Gastroesophageal sphincter (tissue), 4 donors: Measurements from ENCODE around the gene MARCHF11. TPM values are rescaled to one million over a fixed set of nuclear protein-coding genes. Genes with fewer than 3 reads are reported as not detected.

Source experiments
- ATAC-seq: fragments of 150-250 bp; one replicate; pipeline ENCODE4 v1.9.1; 2016; ENCODE audit warnings: mild to moderate bottlenecking, moderate library complexity
- H3K27ac ChIP-seq, 4 donors: fragments of 200-600 bp; sonication (generic) in 3 of 4; 1 replicate in 3 of 4; 2 replicates in 1 of 4; pipeline ENCODE4 v1.5.1; 2016 to 2019
- H3K27me3 ChIP-seq: fragments of 200-600 bp; sonication (generic); one replicate; pipeline ENCODE4 v1.5.1; 2019
- H3K36me3 ChIP-seq, 2 donors: fragments of 200-600 bp; sonication (generic); one replicate each; pipeline ENCODE4 v1.5.1; 2019; ENCODE audit warnings: control low read depth in 1 of 2
- H3K4me1 ChIP-seq, 3 donors: fragments of 200-600 bp; sonication (generic); 1 replicate in 2 of 3; 2 replicates in 1 of 3; pipeline ENCODE4 v1.5.1; 2016 to 2019; ENCODE audit warnings: control low read depth in 2 of 3
- H3K4me3 ChIP-seq, 2 donors: fragments of 200-600 bp; sonication (generic); one replicate each; pipeline ENCODE4 v1.5.1; 2019; ENCODE audit warnings: mild to moderate bottlenecking in 1 of 2, moderate library complexity in 1 of 2
- H3K9me3 ChIP-seq, 3 donors: fragments of 200-600 bp; sonication (generic); one replicate each; pipeline ENCODE4 v1.5.1; 2017 to 2019; ENCODE audit warnings: control low read depth in 2 of 3
- CTCF ChIP-seq, 4 experiments: fragments of 200-600 bp in 2 of 4; fragments of 450-650 bp in 2 of 4; sonication (generic) in 1 of 4; IDR thresholded peaks; one replicate each; pipeline ENCODE4 v1.5.1; 2017 to 2019; ENCODE audit warnings: antibody characterized with exemption in 4 of 4, mild to moderate bottlenecking in 2 of 4, moderate library complexity in 2 of 4
- EP300 ChIP-seq: sonication (generic); formaldehyde crosslinking; IDR thresholded peaks from one replicate; pipeline ENCODE4 v1.6.1; 2017; ENCODE audit warnings: antibody characterized with exemption, mild to moderate bottlenecking
- POLR2A ChIP-seq, 2 donors: fragments of 450-650 bp; IDR thresholded peaks; one replicate each; pipeline ENCODE4 v1.6.1; 2017; ENCODE audit warnings: antibody characterized with exemption in 2 of 2, mild to moderate bottlenecking in 2 of 2, moderate library complexity in 1 of 2
- POLR2AphosphoS5 ChIP-seq: sonication (generic); formaldehyde crosslinking; IDR thresholded peaks from one replicate; pipeline ENCODE4 v1.6.1; 2017; ENCODE audit warnings: antibody characterized with exemption
- WGBS, 2 donors: methylation state at CpG; one replicate each; pipeline ENCODE4 v1.1.5; 2018; ENCODE audit warnings: low coverage in 1 of 2; 5-methylcytosine and 5-hydroxymethylcytosine counted together
- total RNA-seq, 4 donors: library from RNA; depleted of rRNA; stranded (reverse); fragments of >200 nt; gene quantifications; one replicate each; pipeline ENCODE4 v1.1.0, GENCODE V29; 2016

The MARCHF11 gene
- total RNA-seq, 4 donors from 2014 or later: not detected

- no peak for ATAC-seq
- WGBS, 2 donors: 69 to 70% methylated on average over 4 of the region's 5 CpGs
- no peaks in the 10 kb centered on the region for H3K36me3 ChIP-seq
- no peaks in the 10 kb centered on the region for H3K4me1 ChIP-seq
- H3K4me3 ChIP-seq: no peak overlapping the region
- no peaks in the 10 kb centered on the region for H3K9me3 ChIP-seq
- TF ChIP-seq CTCF (IDR thresholded peaks at IDR 0.05) (no peak), POLR2AphosphoS5 (no peak), EP300 (no peak), POLR2A (IDR thresholded peaks at IDR 0.05) (no peak)
- no peak overlapping the region for H3K27ac ChIP-seq
- H3K27me3 ChIP-seq: peaks cover 10% of the 10 kb centered on the region
These were observed 47.7 kb downstream of the MARCHF11 start for GRCh38 chr5:16131878-16132277.

- no peak overlapping the region for H3K27ac ChIP-seq
- H3K36me3 ChIP-seq: no peaks in the 10 kb centered on the region
- no peaks in the 10 kb centered on the region for H3K4me1 ChIP-seq
- no peak for ATAC-seq
- 51 to 59% methylated on average over 5 of the region's 5 CpGs for WGBS, 2 donors
- no peak overlapping the region for H3K4me3 ChIP-seq
- no peaks in the 10 kb centered on the region for H3K9me3 ChIP-seq
- TF ChIP-seq POLR2AphosphoS5: no peak
- TF ChIP-seq CTCF (IDR thresholded peaks at IDR 0.05): no peak
- no peak for TF ChIP-seq EP300
- no peak for TF ChIP-seq POLR2A (IDR thresholded peaks at IDR 0.05)
- peaks cover 10% of the 10 kb centered on the region for H3K27me3 ChIP-seq
These were observed 50.6 kb downstream of the MARCHF11 start for GRCh38 chr5:16128944-16129343.

- no peak overlapping the region for H3K27ac ChIP-seq
- no peak for ATAC-seq
- H3K36me3 ChIP-seq: no peaks in the 10 kb centered on the region
- 59 to 83% methylated on average over 1 to 3 of the region's 4 CpGs for WGBS, 2 donors
- no peaks in the 10 kb centered on the region for H3K4me1 ChIP-seq
- H3K4me3 ChIP-seq: no peak overlapping the region
- TF ChIP-seq EP300: no peak
- peaks cover 10% of the 10 kb centered on the region for H3K27me3 ChIP-seq
- peaks cover 0 to 1% (median 0%) of the 10 kb centered on the region in 3 donors for H3K9me3 ChIP-seq
These were observed 51.6 kb downstream of the MARCHF11 start for GRCh38 chr5:16127865-16128544.

- peaks cover 0 to 23% (median 0%) of the 10 kb centered on the region in 3 donors for H3K9me3 ChIP-seq
- no peaks in the 10 kb centered on the region for H3K4me1 ChIP-seq
- no peak for ATAC-seq
- no peaks in the 10 kb centered on the region for H3K27me3 ChIP-seq
- 31 to 61% methylated on average over 2 to 3 of the region's 3 CpGs for WGBS, 2 donors
- TF ChIP-seq POLR2A (IDR thresholded peaks at IDR 0.05): no peak
- TF ChIP-seq EP300: no peak
- no peak for TF ChIP-seq POLR2AphosphoS5
- no peak for TF ChIP-seq CTCF (IDR thresholded peaks at IDR 0.05)
- H3K4me3 ChIP-seq: no peak overlapping the region
- no peak overlapping the region for H3K27ac ChIP-seq
- no peaks in the 10 kb centered on the region for H3K36me3 ChIP-seq
These were observed 59.0 kb downstream of the MARCHF11 start for GRCh38 chr5:16120579-16120978.

GRCh38 chr5:16119790-16120189, 59.8 kb downstream of the MARCHF11 start:
- TF ChIP-seq CTCF (IDR thresholded peaks at IDR 0.05): no peak
- TF ChIP-seq POLR2AphosphoS5: no peak
- no peak for TF ChIP-seq EP300
- no peak for TF ChIP-seq POLR2A (IDR thresholded peaks at IDR 0.05)
- Histone ChIP-seq H3K36me3 (no peaks in the 10 kb centered on the region), H3K27me3 (no peaks in the 10 kb centered on the region), H3K4me1 (no peaks in the 10 kb centered on the region), H3K9me3 (peaks cover 0 to 23% (median 0%) of the 10 kb centered on the region in 3 donors), H3K4me3 (no peak overlapping the region), H3K27ac (no peak overlapping the region)
- 66 to 77% methylated on average over 3 of the region's 4 CpGs for WGBS, 2 donors
- no peak for ATAC-seq
